Hepatocyte (in vitro differentiated cells): ENCODE data around the gene ACOX2. TPM values are rescaled to one million over a fixed set of nuclear protein-coding genes. Genes with fewer than 3 reads are reported as not detected.

Experiments used
- DNase-seq: peaks from one replicate; pipeline ENCODE4 v3.0.0-alpha.2; 2016; ENCODE audit warnings: low spot score
- H2AFZ ChIP-seq: fragments of 200-600 bp; sonication (generic); 2 replicates; pipeline ENCODE4 v1.6.0; 2016; ENCODE audit warnings: antibody characterized with exemption, mild to moderate bottlenecking
- H3K27ac ChIP-seq: fragments of 200-600 bp; sonication (generic); 2 replicates; pipeline ENCODE4 v1.5.1; 2016; ENCODE audit warnings: mild to moderate bottlenecking
- H3K27me3 ChIP-seq: fragments of 200-600 bp; sonication (generic); 2 replicates; pipeline ENCODE4 v1.6.1; 2016
- H3K36me3 ChIP-seq: fragments of 200-600 bp; sonication (generic); replicated peaks from 2 replicates; pipeline ENCODE4 v1.5.1; 2016; ENCODE audit warnings: low read depth; ENCODE audit not compliant: insufficient read depth
- H3K4me1 ChIP-seq: fragments of 200-600 bp; sonication (generic); 2 replicates; pipeline ENCODE4 v1.5.1; 2016; ENCODE audit warnings: mild to moderate bottlenecking, moderate library complexity; ENCODE audit not compliant: insufficient read depth
- H3K4me2 ChIP-seq: fragments of 200-600 bp; sonication (generic); 2 replicates; pipeline ENCODE4 v1.6.0; 2016
- H3K4me3 ChIP-seq: fragments of 200-600 bp; sonication (generic); 2 replicates; pipeline ENCODE4 v1.5.1; 2016; ENCODE audit warnings: mild to moderate bottlenecking
- H3K79me2 ChIP-seq: fragments of 200-600 bp; sonication (generic); 2 replicates; pipeline ENCODE4 v1.6.0; 2017; ENCODE audit warnings: mild to moderate bottlenecking
- H3K9me2 ChIP-seq: fragments of 200-600 bp; sonication (generic); replicated peaks from 2 replicates; pipeline ENCODE4 v1.6.0; 2017; ENCODE audit warnings: mild to moderate bottlenecking; ENCODE audit not compliant: insufficient read depth
- H3K9me3 ChIP-seq: fragments of 200-600 bp; sonication (generic); 2 replicates; pipeline ENCODE4 v1.5.1; 2016; ENCODE audit warnings: low read depth, mild to moderate bottlenecking
- H4K20me1 ChIP-seq: fragments of 200-600 bp; sonication (generic); 2 replicates; pipeline ENCODE4 v1.6.0; 2016; ENCODE audit warnings: mild to moderate bottlenecking; ENCODE audit not compliant: insufficient read depth, poor library complexity, severe bottlenecking
- EZH2 ChIP-seq: fragments of 200-600 bp; sonication (generic); IDR thresholded peaks from 2 replicates; pipeline ENCODE4 v1.6.1; 2016; ENCODE audit warnings: antibody characterized with exemption, mild to moderate bottlenecking, borderline replicate concordance
- EZH2phosphoT487 ChIP-seq: fragments of 200-600 bp; sonication (generic); IDR thresholded peaks from one replicate; pipeline ENCODE4 v1.6.1; 2018; ENCODE audit warnings: antibody characterized with exemption, mild to moderate bottlenecking, low read depth, moderate library complexity; ENCODE audit not compliant: unreplicated experiment, severe bottlenecking
- WGBS: methylation state at CpG from one replicate; pipeline ENCODE4 v1.1.6; 2016; ENCODE audit warnings: low lambda C conversion rate; ENCODE audit errors: missing lambda C conversion rate; 5-methylcytosine and 5-hydroxymethylcytosine counted together
- polyA plus RNA-seq: library from polyadenylated mRNA; unstranded; fragments of >200 nt; fragmentation: Nextera tagmentation; extraction: Ambion mirVana; gene quantifications from 2 replicates; pipeline ENCODE4 v1.2.1, GENCODE V29; 2016
- total RNA-seq: library from RNA; depleted of rRNA; stranded (reverse); fragments of >200 nt; gene quantifications from 2 replicates; pipeline ENCODE4 v1.2.3, GENCODE V29; 2014
- TF ChIP-seq, protein P1 (sequence below): fragments of 200-600 bp; sonication (generic); IDR thresholded peaks from 2 replicates; pipeline ENCODE4 v1.5.1; 2016; ENCODE audit warnings: antibody characterized with exemption, mild to moderate bottlenecking; ENCODE audit not compliant: poor library complexity

The ACOX2 gene
- total and polyA plus RNA-seq, 2 experiments from 2014 or later: 26.2 to 30.6 TPM

DNA sequence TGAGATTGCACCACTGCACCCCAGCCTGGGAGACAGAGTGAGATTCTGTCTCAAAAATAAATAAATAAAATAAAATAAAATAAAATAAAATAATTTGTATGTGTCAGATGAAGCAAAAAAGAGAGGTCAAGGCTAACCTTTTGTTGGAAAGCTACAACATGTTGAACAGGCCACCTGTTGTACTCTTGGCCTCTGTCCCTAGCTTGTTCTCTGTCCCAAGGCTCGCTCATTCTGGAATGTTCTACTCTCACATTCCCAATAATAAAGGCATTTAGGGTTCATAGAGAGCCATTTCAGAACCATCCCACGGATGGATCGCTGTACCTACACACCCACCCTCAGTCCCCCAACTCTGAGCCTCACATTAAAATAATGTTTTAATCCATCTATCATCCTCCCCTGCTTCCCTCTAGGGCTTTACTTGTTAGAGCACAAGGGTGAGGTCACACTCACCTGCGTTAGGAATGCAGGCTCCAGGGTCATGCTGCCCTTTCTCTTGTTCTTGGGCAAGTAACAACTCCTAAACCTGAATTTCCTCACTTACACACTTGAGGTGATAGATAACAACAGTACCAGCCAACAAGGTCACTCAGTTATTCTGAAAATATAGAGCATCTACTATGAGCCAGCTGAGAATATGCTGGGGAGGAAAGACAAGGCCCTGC, 70.0 kb downstream of the ACOX2 start:
- DNase-seq: no peak
- no peaks in the 10 kb centered on the region for H3K9me2 ChIP-seq
- TF ChIP-seq EZH2 (no peak), EZH2phosphoT487 (no peak)
- TF ChIP-seq, protein P1, sequence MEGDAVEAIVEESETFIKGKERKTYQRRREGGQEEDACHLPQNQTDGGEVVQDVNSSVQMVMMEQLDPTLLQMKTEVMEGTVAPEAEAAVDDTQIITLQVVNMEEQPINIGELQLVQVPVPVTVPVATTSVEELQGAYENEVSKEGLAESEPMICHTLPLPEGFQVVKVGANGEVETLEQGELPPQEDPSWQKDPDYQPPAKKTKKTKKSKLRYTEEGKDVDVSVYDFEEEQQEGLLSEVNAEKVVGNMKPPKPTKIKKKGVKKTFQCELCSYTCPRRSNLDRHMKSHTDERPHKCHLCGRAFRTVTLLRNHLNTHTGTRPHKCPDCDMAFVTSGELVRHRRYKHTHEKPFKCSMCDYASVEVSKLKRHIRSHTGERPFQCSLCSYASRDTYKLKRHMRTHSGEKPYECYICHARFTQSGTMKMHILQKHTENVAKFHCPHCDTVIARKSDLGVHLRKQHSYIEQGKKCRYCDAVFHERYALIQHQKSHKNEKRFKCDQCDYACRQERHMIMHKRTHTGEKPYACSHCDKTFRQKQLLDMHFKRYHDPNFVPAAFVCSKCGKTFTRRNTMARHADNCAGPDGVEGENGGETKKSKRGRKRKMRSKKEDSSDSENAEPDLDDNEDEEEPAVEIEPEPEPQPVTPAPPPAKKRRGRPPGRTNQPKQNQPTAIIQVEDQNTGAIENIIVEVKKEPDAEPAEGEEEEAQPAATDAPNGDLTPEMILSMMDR: no peak

DNA sequence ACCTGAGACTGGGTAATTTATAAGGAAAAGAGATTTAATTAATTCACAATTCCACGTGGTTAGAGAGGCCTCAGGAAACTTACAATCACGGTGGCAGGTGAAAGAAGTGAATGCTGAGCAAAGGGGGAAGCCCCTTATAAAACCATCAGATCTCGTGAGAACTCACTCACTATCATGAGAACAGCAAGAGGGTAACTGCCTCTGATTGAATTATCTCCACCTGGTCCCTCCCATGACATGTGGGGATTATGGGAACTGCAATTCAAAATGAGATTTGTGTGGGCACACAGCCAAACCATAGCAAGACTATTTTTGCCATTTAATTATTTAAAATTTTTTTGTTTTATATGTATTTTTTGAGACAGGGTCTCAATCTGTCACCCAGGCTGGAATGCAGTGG, 72.1 kb downstream of the ACOX2 start:
- Histone ChIP-seq H4K20me1 (no peaks in the 10 kb centered on the region), H3K9me3 (no peaks in the 10 kb centered on the region), H3K27ac (no peak overlapping the region), H3K4me2 (no peak overlapping the region), H3K4me1 (peaks cover 8% of the 10 kb centered on the region), H2AFZ (no peak overlapping the region), H3K36me3 (no peaks in the 10 kb centered on the region), H3K27me3 (no peaks in the 10 kb centered on the region), H3K4me3 (no peak overlapping the region), H3K79me2 (no peaks in the 10 kb centered on the region), H3K9me2 (no peaks in the 10 kb centered on the region)
- 87% methylated on average over 3 of the region's 3 CpGs for WGBS
- DNase-seq: no peak
- TF ChIP-seq EZH2: no peak
- no peak for TF ChIP-seq EZH2phosphoT487
- TF ChIP-seq, protein P1: no peak

More for the DNA sequence above, 70.0 kb downstream of the ACOX2 start:
- Histone ChIP-seq H3K36me3 (no peaks in the 10 kb centered on the region), H3K9me3 (no peaks in the 10 kb centered on the region), H3K4me3 (no peak overlapping the region), H3K4me1 (peaks cover 29% of the 10 kb centered on the region), H3K27me3 (no peaks in the 10 kb centered on the region), H3K79me2 (no peaks in the 10 kb centered on the region), H3K27ac (no peak overlapping the region), H4K20me1 (no peaks in the 10 kb centered on the region), H3K4me2 (no peak overlapping the region), H2AFZ (no peak overlapping the region)
- WGBS: 93% methylated on average over 4 of the region's 4 CpGs

DNA sequence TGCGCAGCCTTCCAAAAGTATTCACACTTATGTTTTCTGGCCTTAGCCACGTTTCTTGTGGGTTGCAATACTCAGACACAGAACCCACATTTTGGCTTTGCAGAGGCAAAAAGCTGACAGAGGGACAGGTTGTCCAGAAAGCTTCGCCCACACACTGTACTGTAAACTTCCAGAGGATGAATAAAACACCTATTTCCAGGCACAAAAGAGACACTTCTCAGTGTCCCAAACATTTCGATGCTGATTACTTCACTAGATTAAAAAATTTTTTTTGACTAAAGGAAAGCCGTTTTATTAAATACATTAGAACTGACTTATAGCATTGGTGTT, 73.1 kb downstream of the ACOX2 start:
- no peaks in the 10 kb centered on the region for H3K79me2 ChIP-seq
- no peak for DNase-seq
- no peaks in the 10 kb centered on the region for H3K9me3 ChIP-seq
- no peaks in the 10 kb centered on the region for H3K36me3 ChIP-seq
- 45% methylated on average over 5 of the region's 5 CpGs for WGBS
- H4K20me1 ChIP-seq: no peaks in the 10 kb centered on the region
- H3K4me2 ChIP-seq: peak overlapping the region; percentile 59
- H3K9me2 ChIP-seq: no peaks in the 10 kb centered on the region
- no peak overlapping the region for H3K27ac ChIP-seq
- no peak overlapping the region for H3K4me3 ChIP-seq
- H3K27me3 ChIP-seq: no peaks in the 10 kb centered on the region
- H3K4me1 ChIP-seq: peaks cover 7% of the 10 kb centered on the region
- TF ChIP-seq, protein P1: no peak
- TF ChIP-seq EZH2phosphoT487: no peak
- no peak for TF ChIP-seq EZH2
- peak overlapping the region; percentile 8 for H2AFZ ChIP-seq
